ENCODE measurements around the gene TRABD.

TRABD gene

DNA sequence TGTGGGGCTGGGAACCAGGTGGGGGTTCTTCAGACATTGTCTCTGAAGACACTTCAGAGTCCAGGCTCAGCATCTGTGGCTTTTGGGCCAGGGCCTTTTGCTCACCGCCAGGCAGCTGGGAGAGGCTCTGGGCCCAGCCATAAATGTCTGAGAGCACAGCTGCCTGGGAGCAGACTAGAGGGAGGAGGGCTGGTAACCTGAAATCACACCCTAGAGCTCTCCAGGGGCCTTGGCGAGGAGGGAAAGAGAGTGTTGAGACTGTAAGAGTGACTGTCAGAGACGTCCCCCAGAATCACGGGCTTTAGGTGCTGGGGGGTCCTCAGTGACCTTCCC lies 4.1 kb downstream of the TRABD start:
- Histone ChIP-seq H3F3A (ENCODE audit: insufficient read depth, low read length) (peaks cover 23% of the 10 kb centered on the region; the same call in 1 of the 2 replicates), H3K9me2 (ENCODE audit: low read depth, low read length) (no peaks in the 10 kb centered on the region), H2AFZ (ENCODE audit: low read length) (no peak overlapping the region), H3K4me2 (ENCODE audit: low read length) (peak overlapping the region; percentile 77), H3K36me3 (ENCODE audit: insufficient read depth, low read length) (peaks cover 39% of the 10 kb centered on the region; the same call in 1 of the 2 replicates), H3K27ac (ENCODE audit: low read depth, low read length, poor library complexity, severe bottlenecking) (peak overlapping the region; percentile 100), H3K27me3 (ENCODE audit: insufficient read depth, low read length) (no peaks in the 10 kb centered on the region), H4K20me1 (ENCODE audit: insufficient read depth, low read length) (no peaks in the 10 kb centered on the region), H3K9ac (ENCODE audit: low read length) (peak overlapping the region; percentile 77; the same call in 1 of the 2 replicates), H3K9me3 (ENCODE audit: low read length) (no peaks in the 10 kb centered on the region), H3K4me3 (ENCODE audit: low read depth, low read length, poor library complexity, severe bottlenecking) (peak overlapping the region; percentile 97), H3K79me2 (ENCODE audit: insufficient read depth, low read length) (peaks cover 5% of the 10 kb centered on the region; the same call in 1 of the 2 replicates), H3K4me1 (ENCODE audit: insufficient read depth, low read length, severe bottlenecking) (peaks cover 88% of the 10 kb centered on the region)
- TF ChIP-seq CTCF (IDR thresholded peaks at IDR 0.05; ENCODE audit: low read length): no peak
- no peak for TF ChIP-seq EZH2 (IDR thresholded peaks at IDR 0.05; ENCODE audit: borderline replicate concordance, low read length)

- no peaks in the 10 kb centered on the region for H4K20me1 ChIP-seq (ENCODE audit: insufficient read depth, low read length)
- H3K4me1 ChIP-seq (ENCODE audit: insufficient read depth, low read length, severe bottlenecking): peaks cover 88% of the 10 kb centered on the region
- peak overlapping the region; percentile 97 for H3K4me3 ChIP-seq (ENCODE audit: low read depth, low read length, poor library complexity, severe bottlenecking)
- no peaks in the 10 kb centered on the region for H3K9me2 ChIP-seq (ENCODE audit: low read depth, low read length)
- no peak overlapping the region for H2AFZ ChIP-seq (ENCODE audit: low read length)
- H3K4me2 ChIP-seq (ENCODE audit: low read length): peak overlapping the region; percentile 77
- peaks cover 44% of the 10 kb centered on the region; the same call in 1 of the 2 replicates for H3K36me3 ChIP-seq (ENCODE audit: insufficient read depth, low read length)
- peak overlapping the region; percentile 100 for H3K27ac ChIP-seq (ENCODE audit: low read depth, low read length, poor library complexity, severe bottlenecking)
- no peaks in the 10 kb centered on the region for H3K9me3 ChIP-seq (ENCODE audit: low read length)
- TF ChIP-seq EZH2 (IDR thresholded peaks at IDR 0.05; ENCODE audit: borderline replicate concordance, low read length) (no peak), CTCF (IDR thresholded peaks at IDR 0.05; ENCODE audit: low read length) (peak; percentile 56)
- no peaks in the 10 kb centered on the region for H3K27me3 ChIP-seq (ENCODE audit: insufficient read depth, low read length)
- H3F3A ChIP-seq (ENCODE audit: insufficient read depth, low read length): peaks cover 23% of the 10 kb centered on the region; the same call in 1 of the 2 replicates
- H3K9ac ChIP-seq (ENCODE audit: low read length): peak overlapping the region; percentile 77
- peaks cover 5% of the 10 kb centered on the region; the same call in 1 of the 2 replicates for H3K79me2 ChIP-seq (ENCODE audit: insufficient read depth, low read length)
Observed at GRCh38 chr22:50190182-50190940, 4.6 kb downstream of the TRABD start.

- H3K4me2 ChIP-seq (ENCODE audit: low read length): peak overlapping the region; percentile 77
- peak overlapping the region; percentile 86 for H3K9ac ChIP-seq (ENCODE audit: low read length)
- H2AFZ ChIP-seq (ENCODE audit: low read length): no peak overlapping the region
- peaks cover 94% of the 10 kb centered on the region for H3K4me1 ChIP-seq (ENCODE audit: insufficient read depth, low read length, severe bottlenecking)
- peaks cover 23% of the 10 kb centered on the region; the same call in 1 of the 2 replicates for H3F3A ChIP-seq (ENCODE audit: insufficient read depth, low read length)
- peak overlapping the region; percentile 97 for H3K4me3 ChIP-seq (ENCODE audit: low read depth, low read length, poor library complexity, severe bottlenecking)
- H3K27me3 ChIP-seq (ENCODE audit: insufficient read depth, low read length): no peaks in the 10 kb centered on the region
- no peaks in the 10 kb centered on the region for H4K20me1 ChIP-seq (ENCODE audit: insufficient read depth, low read length)
- TF ChIP-seq EZH2 (IDR thresholded peaks at IDR 0.05; ENCODE audit: borderline replicate concordance, low read length) (no peak), CTCF (IDR thresholded peaks at IDR 0.05; ENCODE audit: low read length) (no peak)
- peaks cover 5% of the 10 kb centered on the region; the same call in 1 of the 2 replicates for H3K79me2 ChIP-seq (ENCODE audit: insufficient read depth, low read length)
- H3K9me3 ChIP-seq (ENCODE audit: low read length): no peaks in the 10 kb centered on the region
- H3K9me2 ChIP-seq (ENCODE audit: low read depth, low read length): no peaks in the 10 kb centered on the region
- peaks cover 50% of the 10 kb centered on the region; the same call in 1 of the 2 replicates for H3K36me3 ChIP-seq (ENCODE audit: insufficient read depth, low read length)
- peak overlapping the region; percentile 100 for H3K27ac ChIP-seq (ENCODE audit: low read depth, low read length, poor library complexity, severe bottlenecking)
Observed at GRCh38 chr22:50190941-50191741, 5.4 kb downstream of the TRABD start.
